MM.1S (cell line): ENCODE data around the gene ZNF212.

Experiments
- EZH2phosphoT487 ChIP-seq: fragments of 300-600 bp; sonication (generic); IDR thresholded peaks from 2 replicates; pipeline ENCODE4 v1.6.1; 2018; ENCODE audit warnings: antibody characterized with exemption, low read length
- TF ChIP-seq, protein P1 (sequence below): fragments of 300-600 bp; sonication (generic); IDR thresholded peaks from 2 replicates; pipeline ENCODE4 v1.5.1; 2016; ENCODE audit warnings: antibody characterized with exemption, low read length, mixed read lengths

DNA sequence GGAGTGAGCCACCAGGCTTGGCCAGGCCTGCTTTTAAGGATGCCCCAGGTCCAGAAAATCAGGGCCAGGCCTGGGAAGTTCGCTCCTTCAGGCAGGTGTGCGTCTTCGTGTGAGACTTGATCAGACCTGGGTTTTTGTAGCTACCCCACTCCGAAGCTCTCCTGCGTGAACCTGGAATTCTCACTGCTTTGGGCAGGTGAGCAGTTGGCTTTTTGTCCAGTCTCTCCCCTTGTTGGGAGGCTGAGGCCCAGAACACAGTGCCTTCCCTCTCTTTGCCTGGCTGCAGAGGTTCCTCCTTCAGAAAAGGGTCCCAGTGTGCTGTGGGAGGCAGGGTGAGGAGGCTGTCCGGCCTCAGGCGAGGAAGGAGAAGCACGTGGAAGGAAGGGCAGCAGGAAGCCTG, 49.8 kb downstream of the ZNF212 start:
- TF ChIP-seq, protein P1, sequence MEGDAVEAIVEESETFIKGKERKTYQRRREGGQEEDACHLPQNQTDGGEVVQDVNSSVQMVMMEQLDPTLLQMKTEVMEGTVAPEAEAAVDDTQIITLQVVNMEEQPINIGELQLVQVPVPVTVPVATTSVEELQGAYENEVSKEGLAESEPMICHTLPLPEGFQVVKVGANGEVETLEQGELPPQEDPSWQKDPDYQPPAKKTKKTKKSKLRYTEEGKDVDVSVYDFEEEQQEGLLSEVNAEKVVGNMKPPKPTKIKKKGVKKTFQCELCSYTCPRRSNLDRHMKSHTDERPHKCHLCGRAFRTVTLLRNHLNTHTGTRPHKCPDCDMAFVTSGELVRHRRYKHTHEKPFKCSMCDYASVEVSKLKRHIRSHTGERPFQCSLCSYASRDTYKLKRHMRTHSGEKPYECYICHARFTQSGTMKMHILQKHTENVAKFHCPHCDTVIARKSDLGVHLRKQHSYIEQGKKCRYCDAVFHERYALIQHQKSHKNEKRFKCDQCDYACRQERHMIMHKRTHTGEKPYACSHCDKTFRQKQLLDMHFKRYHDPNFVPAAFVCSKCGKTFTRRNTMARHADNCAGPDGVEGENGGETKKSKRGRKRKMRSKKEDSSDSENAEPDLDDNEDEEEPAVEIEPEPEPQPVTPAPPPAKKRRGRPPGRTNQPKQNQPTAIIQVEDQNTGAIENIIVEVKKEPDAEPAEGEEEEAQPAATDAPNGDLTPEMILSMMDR: no peak
- TF ChIP-seq EZH2phosphoT487: no peak
